Measurements from ENCODE around the gene FBN3. TPM values are rescaled to one million over a fixed set of nuclear protein-coding genes. Genes with fewer than 3 reads are reported as not detected.

FBN3 gene
- total RNA-seq, 1 donor, result not detected

- no peak for TF ChIP-seq CTCF (IDR thresholded peaks at IDR 0.05; ENCODE audit: insufficient read depth, low read length)
- no peak overlapping the region for H3K4me3 ChIP-seq (ENCODE audit: low read depth, low read length)
- no peak for DNase-seq (ENCODE audit: low read depth)
Observed at GRCh38 chr19:8101311-8101710, 48.1 kb downstream of the FBN3 start.

GRCh38 chr19:8097681-8098567 is 51.5 kb downstream of the FBN3 start:
- no peak for TF ChIP-seq CTCF (IDR thresholded peaks at IDR 0.05; ENCODE audit: insufficient read depth, low read length)
- DNase-seq (ENCODE audit: low read depth), result no peak

GRCh38 chr19:8097198-8097597 is 52.2 kb downstream of the FBN3 start:
- TF ChIP-seq CTCF (IDR thresholded peaks at IDR 0.05; ENCODE audit: insufficient read depth, low read length), result no peak
- no peak overlapping the region for H3K4me3 ChIP-seq (ENCODE audit: low read depth, low read length)
- no peak for DNase-seq (ENCODE audit: low read depth)

More at GRCh38 chr19:8097681-8098567, 51.5 kb downstream of the FBN3 start:
- no peak overlapping the region for H3K4me3 ChIP-seq (ENCODE audit: low read depth, low read length)

GRCh38 chr19:8096071-8096470 is 53.3 kb downstream of the FBN3 start:
- H3K4me3 ChIP-seq (ENCODE audit: low read depth, low read length), result no peak overlapping the region
- DNase-seq (ENCODE audit: low read depth), result no peak
- TF ChIP-seq CTCF (IDR thresholded peaks at IDR 0.05; ENCODE audit: insufficient read depth, low read length), result peak; percentile 4

DNA sequence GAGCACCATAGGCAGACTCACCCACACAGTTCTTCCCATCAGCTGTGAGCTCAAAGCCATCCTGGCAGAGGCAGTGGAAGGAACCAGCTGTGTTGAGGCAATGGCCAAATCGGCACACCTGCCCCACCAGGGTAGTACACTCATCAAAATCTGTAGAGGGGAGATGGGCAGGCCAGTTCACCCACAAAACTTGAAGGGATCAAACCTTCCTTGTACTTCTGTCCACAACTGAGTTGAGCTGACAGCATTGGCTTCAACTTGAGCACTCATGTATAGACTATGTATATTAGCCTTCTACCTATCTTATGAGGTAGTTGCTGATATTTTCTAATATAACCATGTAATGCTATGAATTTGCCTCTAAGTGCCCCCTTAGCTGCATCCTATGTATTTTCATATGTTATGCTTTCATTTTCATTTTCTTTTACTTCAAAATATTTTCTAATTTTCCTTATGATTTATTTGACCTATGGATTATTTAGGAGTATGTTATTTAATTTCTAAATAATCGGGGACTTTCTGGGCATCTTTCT is 54.0 kb downstream of the FBN3 start:
- DNase-seq (ENCODE audit: low read depth), result no peak
- H3K4me3 ChIP-seq (ENCODE audit: low read depth, low read length), result no peak overlapping the region
- no peak for TF ChIP-seq CTCF (IDR thresholded peaks at IDR 0.05; ENCODE audit: insufficient read depth, low read length)

GRCh38 chr19:8094336-8094735 is 55.1 kb downstream of the FBN3 start:
- TF ChIP-seq CTCF (IDR thresholded peaks at IDR 0.05; ENCODE audit: insufficient read depth, low read length), result no peak
- no peak overlapping the region for H3K4me3 ChIP-seq (ENCODE audit: low read depth, low read length)
- no peak for DNase-seq (ENCODE audit: low read depth)
